HepG2 (cell line): ENCODE results near the gene SH3GL1. TPM values are rescaled to one million over a fixed set of nuclear protein-coding genes. Genes with fewer than 3 reads are reported as not detected.

Experiments
- ATAC-seq: fragments of 200-7000 bp; cut with Tn5 transposase; 3 replicates; pipeline ENCODE4 v1.9.1; 2020; ENCODE audit warnings: mild to moderate bottlenecking, moderate library complexity
- BruUV-seq: library from RNA; stranded (reverse); fragments of 400-500 nt; replicated peaks from 2 replicates; lab custom pipeline; 2021; lab: Mats Ljungman, UMichigan
- CTCF ChIA-PET: fragments of 300-600 bp; formaldehyde crosslinking; extraction: SDS; loops from one replicate; lab custom pipeline; 2021; ENCODE audit warnings: low total read pairs, inconsistent platforms, low intra/inter-chr PET ratio; lab: Yijun Ruan, JAX
- POLR2A ChIA-PET: fragments of 350-600 bp; sonication (Branson Sonifier 250); formaldehyde crosslinking; loops from one replicate; lab custom pipeline; 2020; ENCODE audit warnings: antibody characterized with exemption, inconsistent platforms; lab: Yijun Ruan, JAX
- DNase-seq: peaks from one replicate; pipeline ENCODE4 v3.0.0-alpha.2; 2015; ENCODE audit warnings: low spot score
- FAIRE-seq: peaks from 3 replicates; lab custom pipeline; 2011; peaks lifted over from hg19 to GRCh38; lab: Jason Lieb, UNC
- H2AFZ ChIP-seq: one replicate; pipeline ENCODE4 v1.6.1; 2011; ENCODE audit warnings: low read length, inconsistent platforms
- H3K27ac ChIP-seq: fragments of 300-600 bp; 3 replicates; pipeline ENCODE4 v1.8.0; 2011; ENCODE audit warnings: mixed run types, mild to moderate bottlenecking, mixed read lengths, low read length, inconsistent platforms; ENCODE audit not compliant: insufficient read depth; ENCODE audit errors: extremely low read length
- H3K27me3 ChIP-seq, 2 experiments: fragments of 200-600 bp in 1 of 2; 2 replicates in 1 of 2; 3 replicates in 1 of 2; pipeline versions ENCODE4 v1.6.0 to v1.8.0; 2011; ENCODE audit warnings: low read length in 2 of 2, mild to moderate bottlenecking in 2 of 2, moderate library complexity in 2 of 2, inconsistent platforms in 1 of 2; ENCODE audit not compliant: insufficient read depth in 2 of 2, control insufficient read depth in 1 of 2
- H3K36me3 ChIP-seq, 2 experiments: fragments of 200-600 bp in 1 of 2; replicated peaks in 1 of 2; 2 replicates in 1 of 2; 3 replicates in 1 of 2; pipeline versions ENCODE4 v1.5.1 to v1.8.0; 2011; ENCODE audit warnings: low read length in 2 of 2, inconsistent platforms in 1 of 2; ENCODE audit not compliant: insufficient read depth in 2 of 2, control insufficient read depth in 1 of 2
- H3K4me1 ChIP-seq: 2 replicates; pipeline ENCODE4 v1.5.1; 2012; ENCODE audit warnings: low read length, inconsistent platforms; ENCODE audit not compliant: insufficient read depth
- H3K4me2 ChIP-seq: 2 replicates; pipeline ENCODE4 v1.6.0; 2011; ENCODE audit warnings: low read depth, low read length, inconsistent platforms
- H3K4me3 ChIP-seq, 3 experiments: fragments of 200-600 bp in 1 of 3; sonication (generic), shearing (Covaris generic) in 1 of 3; replicated peaks in 1 of 3; 2 replicates each; pipeline ENCODE4 v1.5.1; 2011 to 2016; ENCODE audit warnings: low read length in 3 of 3, inconsistent platforms in 2 of 3, low read depth in 2 of 3, mild to moderate bottlenecking in 2 of 3, control low read depth in 1 of 3, mixed read lengths in 1 of 3; ENCODE audit not compliant: insufficient read depth in 1 of 3
- H3K79me2 ChIP-seq: one replicate; pipeline ENCODE4 v1.6.1; 2011; ENCODE audit warnings: low read length, inconsistent platforms; ENCODE audit not compliant: insufficient read depth
- H3K9ac ChIP-seq: 2 replicates; pipeline ENCODE4 v1.6.0; 2011; ENCODE audit warnings: mild to moderate bottlenecking, low read depth, low read length, inconsistent platforms; ENCODE audit not compliant: insufficient read depth
- H3K9me3 ChIP-seq: 2 replicates; pipeline ENCODE4 v1.5.1; 2012; ENCODE audit warnings: mild to moderate bottlenecking, low read length
- H4K20me1 ChIP-seq: 2 replicates; pipeline ENCODE4 v1.6.0; 2011; ENCODE audit warnings: inconsistent platforms, mild to moderate bottlenecking, low read length, moderate library complexity; ENCODE audit not compliant: insufficient read depth
- ELK4 ChIP-seq: sonication (generic); formaldehyde crosslinking; IDR thresholded peaks from 2 replicates; pipeline ENCODE4 v1.9.0; 2021; ENCODE audit warnings: missing genetic modification reagents, borderline replicate concordance
- TRIM22 ChIP-seq: fragments of 450-650 bp; IDR thresholded peaks from 2 replicates; pipeline ENCODE4 v1.6.1; 2017
- TSC22D2 ChIP-seq: sonication (generic); formaldehyde crosslinking; IDR thresholded peaks from 2 replicates; pipeline ENCODE4 v1.5.1; 2020; ENCODE audit warnings: missing genetic modification reagents, mild to moderate bottlenecking, borderline replicate concordance
- ZNF260 ChIP-seq: sonication (generic); formaldehyde crosslinking; IDR thresholded peaks from 2 replicates; pipeline ENCODE4 v1.4.0; 2020; ENCODE audit warnings: missing genetic modification reagents, low read depth, mild to moderate bottlenecking, borderline replicate concordance
- ZNF550 ChIP-seq: sonication (generic); formaldehyde crosslinking; IDR thresholded peaks from 2 replicates; pipeline ENCODE4 v1.4.0; 2020; ENCODE audit warnings: mild to moderate bottlenecking, missing genetic modification reagents, borderline replicate concordance
- ZNF720 ChIP-seq: sonication (generic); formaldehyde crosslinking; IDR thresholded peaks from 2 replicates; pipeline ENCODE4 v1.4.0; 2020; ENCODE audit warnings: missing genetic modification reagents
- ZUFSP ChIP-seq: sonication (generic); formaldehyde crosslinking; IDR thresholded peaks from 2 replicates; pipeline ENCODE4 v1.9.0; 2021; ENCODE audit warnings: missing genetic modification reagents, mild to moderate bottlenecking, borderline replicate concordance
- WGBS: methylation state at CpG from one replicate; pipeline ENCODE4 v1.1.6; 2017; ENCODE audit warnings: low lambda C conversion rate; 5-methylcytosine and 5-hydroxymethylcytosine counted together
- in situ Hi-C: cut with HindIII; loops from 2 replicates; pipeline ENCODE4 v1.10.0; 2017; ENCODE audit warnings: low pct_unique_long_range_greater_than_20kb; ENCODE audit not compliant: extremely low pct_ligation_motif_present
- intact Hi-C: fragments of 100-400 bp; cut with micrococcal nuclease; formaldehyde crosslinking; loops from one replicate; pipeline ENCODE4 v1.10.0; 2022; ENCODE audit not compliant: unreplicated experiment
- polyA plus RNA-seq, 8 experiments: library from polyadenylated mRNA; depleted of rRNA in 3 of 8; stranded (reverse) in 7 of 8; unstranded in 1 of 8; fragments of >200 nt; fragmentation: Illumina TruSeq in 4 of 8; extraction: Trizol in 4 of 8; gene quantifications; 2 replicates each; pipeline versions ENCODE4 v1.2.1 to v1.2.3, GENCODE V29; 2011 to 2016; ENCODE audit warnings: low read depth in 4 of 8, missing spikeins in 1 of 8, mixed read lengths in 1 of 8; ENCODE audit not compliant: insufficient read depth in 1 of 8
- total RNA-seq, 5 experiments: library from RNA; depleted of rRNA; stranded (reverse); fragments of >200 nt; fragmentation: Illumina TruSeq; extraction: Trizol; gene quantifications; 2 replicates each; pipeline ENCODE4 v1.2.3, GENCODE V29; 2016; ENCODE audit warnings: low read depth in 1 of 5

SH3GL1 gene
- total and polyA plus RNA-seq, 2 of the 13 experiments (the other 11 are each of a cell fraction or from before 2014, with no cell fraction given), result 33.0 to 45.1 TPM

- no peak for TF ChIP-seq ZUFSP
- TF ChIP-seq TRIM22, result no peak
- no peak for TF ChIP-seq ELK4
These were observed 79.9 kb downstream of the SH3GL1 start (continued) for GRCh38 chr19:4320419-4320818.

GRCh38 chr19:4319067-4319718 lies 81.2 kb downstream of the SH3GL1 start:
- POLR2A ChIA-PET, result interaction anchor here (3.0 to 4.1 kb wide), 2 partner anchors 9 to 24 kb away, joined by 17 to 22 read pairs; partner anchors contain the start of gene MPND
- Histone ChIP-seq H3K79me2 (no peaks in the 10 kb centered on the region), H4K20me1 (no peaks in the 10 kb centered on the region), H3K4me3 (no peak overlapping the region), H2AFZ (no peak overlapping the region), H3K9ac (no peak overlapping the region), H3K36me3 (no peaks in the 10 kb centered on the region), H3K27ac (no peak overlapping the region), H3K27me3 (0 out of 5 replicates have a peak, but pooled peaks cover 0 to 1% of the 10 kb centered on the region in 2 experiments), H3K4me1 (peaks cover 7% of the 10 kb centered on the region), H3K4me2 (no peak overlapping the region), H3K9me3 (no peaks in the 10 kb centered on the region)
- TF ChIP-seq TSC22D2 (no peak), ZNF260 (CRISPR knock-in tag) (no peak), ZNF720 (no peak), ZNF550 (CRISPR knock-in tag) (no peak)
- CTCF ChIA-PET, result no interaction called here
- in situ Hi-C loops (no loop called here), intact Hi-C loops (no loop called here)
- no peak for ATAC-seq
- FAIRE-seq, result no peak
- BruUV-seq, result no TSS peak
- DNase-seq, result no peak
- WGBS, result 73% methylated on average over 2 of the region's 2 CpGs
